Suppressor macrophage (primary cell): ENCODE results near the gene PRICKLE2.

Experiments
- DNase-seq, 4 experiments: peaks; one replicate each; pipeline ENCODE4 v3.0.0-alpha.2; 2020 to 2022

PRICKLE2 gene

DNA sequence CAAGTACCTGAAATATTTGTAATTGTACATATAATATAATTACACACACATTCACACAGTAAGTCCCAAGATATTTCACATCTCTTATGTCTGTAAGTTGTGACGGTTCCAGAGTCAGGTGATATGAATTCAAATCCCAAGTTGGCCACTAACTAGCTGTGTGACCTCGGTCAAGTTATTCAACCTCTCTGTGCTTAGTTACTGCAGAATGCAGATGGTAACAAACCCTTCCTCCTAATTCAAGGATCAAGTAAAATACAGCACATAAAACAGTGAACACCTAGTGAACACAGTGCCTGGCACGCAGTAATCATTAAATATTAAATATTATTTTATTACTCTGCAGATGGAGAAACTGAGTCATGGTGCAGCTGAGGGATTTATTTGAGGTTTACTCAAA lies 6.9 kb downstream of the PRICKLE2 start:
- no peak for DNase-seq

DNA sequence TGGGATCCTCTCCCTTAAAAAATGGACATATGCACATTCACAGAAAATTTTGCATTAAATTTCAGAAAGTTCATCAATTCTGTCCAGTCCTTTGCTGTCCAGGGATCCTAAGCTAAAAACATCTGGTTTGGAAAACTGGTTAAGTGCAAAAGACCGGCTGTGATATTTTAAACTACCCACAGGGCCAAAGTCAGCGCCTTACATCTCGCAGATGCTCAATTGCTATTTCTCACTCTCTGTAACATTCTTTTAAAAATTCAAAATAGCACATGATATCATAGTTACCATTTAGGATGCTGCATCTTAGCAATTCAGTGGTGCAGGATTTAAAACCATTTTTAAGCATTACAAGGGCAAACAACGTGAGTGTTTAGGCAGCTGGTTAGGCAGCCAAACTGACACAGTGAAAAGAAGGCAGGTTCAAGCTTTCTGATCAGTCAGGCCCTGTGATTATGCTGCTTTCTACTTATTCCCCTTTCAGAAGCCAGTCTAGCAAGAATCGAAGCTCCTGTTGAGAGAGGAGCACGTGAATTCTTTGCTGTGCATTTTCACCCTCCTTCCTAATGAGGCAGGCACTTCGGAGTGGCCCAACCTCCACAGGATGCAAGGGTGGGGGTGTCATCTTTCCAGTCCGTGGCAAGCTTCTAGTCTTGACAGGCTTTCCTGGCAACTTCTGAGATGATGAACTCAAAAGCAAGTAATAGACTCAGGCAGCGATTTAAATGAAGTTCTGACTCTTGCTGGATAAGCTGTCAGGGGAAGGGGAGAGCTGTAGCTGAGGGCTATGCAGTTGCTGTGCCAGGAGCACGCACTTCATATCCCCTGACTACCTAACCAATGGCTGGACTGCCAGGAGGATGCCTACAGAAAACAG lies 8.8 kb downstream of the PRICKLE2 start:
- no peak for DNase-seq

GRCh38 chr3:64215559-64215958 lies 9.7 kb downstream of the PRICKLE2 start:
- no peak for DNase-seq

- DNase-seq: no peak
These were observed 10.2 kb downstream of the PRICKLE2 start for GRCh38 chr3:64215103-64215502.

DNA sequence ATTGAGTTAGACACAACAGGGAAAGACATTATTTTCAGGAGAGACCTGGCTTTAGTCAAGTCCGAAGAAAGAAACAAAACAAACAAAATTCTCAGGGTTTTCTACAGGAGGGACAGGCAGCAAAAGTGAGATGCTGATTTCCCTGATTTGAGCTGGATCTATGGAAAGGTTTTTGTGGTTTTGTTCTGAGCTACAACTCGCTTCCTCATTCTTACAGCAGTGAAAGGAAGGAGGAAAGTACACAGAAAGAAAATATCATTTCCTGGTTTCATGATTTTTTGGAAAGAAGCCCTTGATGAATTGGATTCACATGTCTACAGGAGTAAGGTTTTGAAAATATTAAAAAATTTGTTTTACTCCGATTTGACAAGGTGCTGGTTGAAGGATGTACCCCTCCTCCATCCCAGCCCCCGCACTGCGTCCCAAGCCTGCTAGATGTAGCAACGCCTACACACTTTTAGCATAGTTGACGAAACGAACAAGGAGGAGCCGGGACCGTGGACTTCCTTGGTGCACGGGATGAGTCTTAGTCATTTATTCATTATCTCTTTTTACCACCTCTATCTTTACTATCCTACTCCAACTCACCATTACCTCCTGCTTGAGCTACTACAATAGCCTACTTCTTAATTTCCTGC lies 10.8 kb downstream of the PRICKLE2 start:
- DNase-seq: peak in 1 of 4 experiments; percentile 16

DNA sequence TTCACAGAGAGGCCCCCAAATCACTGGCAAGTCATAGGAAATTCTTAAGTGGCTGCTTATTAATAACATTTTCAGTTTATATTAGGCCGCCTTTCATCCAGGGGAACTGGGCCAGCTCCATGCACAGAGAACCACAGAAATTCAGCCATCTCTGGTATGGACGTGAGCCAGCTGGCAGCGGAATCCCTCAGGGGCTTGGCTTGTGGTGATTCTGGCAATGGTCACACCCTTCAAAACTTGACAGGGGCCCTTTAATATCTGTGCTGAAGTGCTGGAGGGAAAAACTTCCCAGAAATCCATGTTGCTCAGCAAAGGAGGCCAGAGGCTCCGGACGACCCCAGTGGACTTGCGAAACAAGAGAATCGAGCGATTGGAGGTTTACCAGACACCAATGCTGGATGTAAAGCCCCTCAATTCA lies 11.3 kb downstream of the PRICKLE2 start:
- DNase-seq: no peak

GRCh38 chr3:64213224-64213878 lies 11.9 kb downstream of the PRICKLE2 start:
- no peak for DNase-seq

DNA sequence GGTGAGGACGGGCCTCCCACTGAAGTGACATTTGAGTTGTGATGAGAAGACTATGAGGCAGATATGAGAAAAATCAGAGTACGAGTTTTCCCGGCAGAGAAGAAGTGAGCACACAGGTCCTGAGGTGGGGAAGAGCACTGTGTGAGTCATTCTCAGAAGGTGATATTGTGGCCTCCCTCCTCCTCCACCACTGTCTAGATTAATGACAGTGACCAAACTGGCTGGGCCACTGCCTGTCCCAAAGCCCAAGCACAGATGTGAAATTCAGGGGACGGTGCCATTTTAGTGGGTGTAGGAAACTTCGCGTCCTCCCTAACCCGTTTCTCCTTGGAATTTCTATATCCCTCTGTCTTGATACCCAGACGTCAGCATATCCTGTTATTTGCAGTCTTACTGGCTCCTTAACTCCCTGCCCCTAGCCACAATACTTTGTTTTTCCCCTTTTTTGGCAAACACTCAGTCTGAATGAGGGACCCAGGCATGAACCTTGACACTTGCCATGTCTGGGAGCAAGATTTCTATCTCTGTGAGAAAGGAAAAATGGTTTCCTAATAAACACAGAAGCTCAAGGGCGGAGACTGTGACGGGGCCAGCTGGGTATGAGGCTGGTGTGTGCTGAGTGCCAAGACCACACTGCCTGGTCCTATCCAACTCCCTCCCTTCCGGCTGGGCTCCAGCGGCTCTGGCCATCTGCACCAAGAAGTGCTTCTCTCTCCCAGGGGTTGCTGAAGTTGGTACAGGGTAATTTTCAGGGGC lies 15.2 kb downstream of the PRICKLE2 start:
- DNase-seq: peak in 1 of 4 experiments; percentile 1

- DNase-seq: no peak
These were observed 17.8 kb downstream of the PRICKLE2 start for GRCh38 chr3:64207289-64208080.

GRCh38 chr3:64203969-64204908 lies 21.0 kb downstream of the PRICKLE2 start:
- DNase-seq: no peak

DNA sequence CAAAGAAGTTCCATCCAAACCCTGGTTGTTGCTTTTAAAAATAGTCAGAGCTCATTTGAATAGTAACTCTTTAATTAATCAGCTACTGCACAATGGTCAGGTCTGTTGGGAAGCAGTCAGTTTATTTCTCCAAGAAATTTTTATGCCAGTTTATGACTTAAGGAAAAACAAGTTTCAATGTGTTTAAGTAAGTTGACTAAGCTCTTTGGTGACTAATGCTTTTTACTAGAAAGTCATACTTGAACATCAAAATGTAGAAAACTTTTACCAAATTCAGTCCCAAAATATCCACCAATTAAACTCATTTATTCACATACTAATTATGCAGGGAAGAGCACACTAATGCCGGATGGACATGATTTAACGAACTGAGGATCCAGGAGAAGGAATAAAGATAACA lies 22.1 kb downstream of the PRICKLE2 start:
- no peak for DNase-seq

- no peak for DNase-seq
These were observed 25.3 kb downstream of the PRICKLE2 start for GRCh38 chr3:64199932-64200331.

GRCh38 chr3:64196236-64196929 lies 28.9 kb downstream of the PRICKLE2 start:
- DNase-seq: no peak

DNA sequence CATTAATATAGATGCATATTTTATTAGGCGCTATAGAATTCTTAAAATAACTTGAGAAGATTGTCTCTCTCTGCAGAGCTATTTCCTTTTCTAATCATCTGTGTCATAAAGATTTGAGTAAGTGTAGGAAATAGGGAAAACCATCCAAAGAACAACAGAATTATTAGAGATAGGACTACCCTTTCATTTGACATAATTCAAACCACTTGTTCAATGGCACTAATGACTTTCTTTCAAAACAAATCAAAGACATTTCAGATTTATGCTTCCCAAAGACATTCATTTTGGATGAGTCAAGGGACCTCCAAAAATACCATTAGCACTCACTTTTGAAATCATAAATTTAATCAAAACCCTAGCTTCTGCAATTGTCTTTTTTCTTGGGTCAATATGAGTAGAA lies 29.5 kb downstream of the PRICKLE2 start:
- no peak for DNase-seq

GRCh38 chr3:64191822-64192221 lies 33.4 kb downstream of the PRICKLE2 start:
- no peak for DNase-seq

DNA sequence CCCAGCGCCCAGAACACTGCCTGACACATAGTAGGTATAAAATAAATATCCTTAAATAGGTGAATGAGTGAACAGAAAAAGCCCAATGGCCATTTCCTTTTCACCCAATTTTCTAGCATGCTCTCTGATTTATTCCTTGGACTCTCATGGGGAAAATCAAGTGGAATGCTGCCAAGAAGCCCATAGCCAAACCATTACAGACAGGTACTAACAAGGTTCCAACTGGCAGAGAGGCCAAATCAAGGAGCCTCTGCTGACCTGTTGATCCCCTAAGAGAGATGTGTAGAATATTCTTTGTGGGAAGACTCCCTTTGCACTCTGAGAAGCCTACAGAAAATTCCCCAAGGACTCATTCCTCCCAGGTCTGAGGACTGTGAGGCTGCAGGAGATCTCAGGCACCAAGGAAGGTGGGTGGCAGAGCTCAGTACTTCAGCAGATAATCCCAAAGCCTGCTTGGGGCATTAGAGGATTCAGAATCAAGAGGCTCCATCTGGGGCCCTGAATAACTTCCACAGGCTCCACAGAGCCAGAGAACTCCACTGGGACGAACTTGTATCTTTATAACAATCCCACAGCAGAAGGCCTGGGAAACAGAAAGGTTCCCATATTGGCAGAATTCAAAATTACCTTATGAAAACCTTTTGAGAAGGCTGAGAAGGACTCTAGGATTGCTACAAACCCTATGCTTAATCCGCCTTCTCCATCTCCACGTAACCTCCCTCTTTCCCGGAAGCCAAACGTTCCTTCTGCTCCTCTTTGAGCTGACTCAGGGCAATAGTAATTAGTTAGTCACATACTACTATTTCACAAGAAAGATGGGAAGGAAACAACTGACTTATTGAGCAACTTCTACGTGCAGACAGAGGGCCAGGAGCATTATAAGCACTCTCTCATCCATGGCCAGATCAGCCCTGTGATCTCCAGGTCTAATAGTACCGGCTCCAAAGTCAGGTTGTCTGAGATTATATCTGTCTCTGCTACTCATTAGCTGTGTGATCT lies 34.5 kb downstream of the PRICKLE2 start:
- peak in 2 of 4 experiments; percentile 4 to 18 for DNase-seq

GRCh38 chr3:64188810-64189560 lies 36.3 kb downstream of the PRICKLE2 start:
- DNase-seq: no peak
